HepG2 (cell line): ENCODE results near the gene LRR1. TPM values are rescaled to one million over a fixed set of nuclear protein-coding genes. Genes with fewer than 3 reads are reported as not detected.

Experiments
- ATAC-seq: fragments of 200-7000 bp; cut with Tn5 transposase; 3 replicates; pipeline ENCODE4 v1.9.1; 2020; ENCODE audit warnings: mild to moderate bottlenecking, moderate library complexity
- BruUV-seq: library from RNA; stranded (reverse); fragments of 400-500 nt; replicated peaks from 2 replicates; lab custom pipeline; 2021; lab: Mats Ljungman, UMichigan
- CTCF ChIA-PET: fragments of 300-600 bp; formaldehyde crosslinking; extraction: SDS; loops from one replicate; lab custom pipeline; 2021; ENCODE audit warnings: low total read pairs, inconsistent platforms, low intra/inter-chr PET ratio; lab: Yijun Ruan, JAX
- POLR2A ChIA-PET: fragments of 350-600 bp; sonication (Branson Sonifier 250); formaldehyde crosslinking; loops from one replicate; lab custom pipeline; 2020; ENCODE audit warnings: antibody characterized with exemption, inconsistent platforms; lab: Yijun Ruan, JAX
- DNase-seq: peaks from one replicate; pipeline ENCODE4 v3.0.0-alpha.2; 2015; ENCODE audit warnings: low spot score
- FAIRE-seq: peaks from 3 replicates; lab custom pipeline; 2011; peaks lifted over from hg19 to GRCh38; lab: Jason Lieb, UNC
- H2AFZ ChIP-seq: one replicate; pipeline ENCODE4 v1.6.1; 2011; ENCODE audit warnings: low read length, inconsistent platforms
- H3K27ac ChIP-seq: fragments of 300-600 bp; 3 replicates; pipeline ENCODE4 v1.8.0; 2011; ENCODE audit warnings: mixed run types, mild to moderate bottlenecking, mixed read lengths, low read length, inconsistent platforms; ENCODE audit not compliant: insufficient read depth; ENCODE audit errors: extremely low read length
- H3K27me3 ChIP-seq, 2 experiments: fragments of 200-600 bp in 1 of 2; 2 replicates in 1 of 2; 3 replicates in 1 of 2; pipeline versions ENCODE4 v1.6.0 to v1.8.0; 2011; ENCODE audit warnings: low read length in 2 of 2, mild to moderate bottlenecking in 2 of 2, moderate library complexity in 2 of 2, inconsistent platforms in 1 of 2; ENCODE audit not compliant: insufficient read depth in 2 of 2, control insufficient read depth in 1 of 2
- H3K36me3 ChIP-seq, 2 experiments: fragments of 200-600 bp in 1 of 2; replicated peaks in 1 of 2; 2 replicates in 1 of 2; 3 replicates in 1 of 2; pipeline versions ENCODE4 v1.5.1 to v1.8.0; 2011; ENCODE audit warnings: low read length in 2 of 2, inconsistent platforms in 1 of 2; ENCODE audit not compliant: insufficient read depth in 2 of 2, control insufficient read depth in 1 of 2
- H3K4me1 ChIP-seq: 2 replicates; pipeline ENCODE4 v1.5.1; 2012; ENCODE audit warnings: low read length, inconsistent platforms; ENCODE audit not compliant: insufficient read depth
- H3K4me2 ChIP-seq: 2 replicates; pipeline ENCODE4 v1.6.0; 2011; ENCODE audit warnings: low read depth, low read length, inconsistent platforms
- H3K4me3 ChIP-seq, 3 experiments: fragments of 200-600 bp in 1 of 3; sonication (generic), shearing (Covaris generic) in 1 of 3; replicated peaks in 1 of 3; 2 replicates each; pipeline ENCODE4 v1.5.1; 2011 to 2016; ENCODE audit warnings: low read length in 3 of 3, inconsistent platforms in 2 of 3, low read depth in 2 of 3, mild to moderate bottlenecking in 2 of 3, control low read depth in 1 of 3, mixed read lengths in 1 of 3; ENCODE audit not compliant: insufficient read depth in 1 of 3
- H3K79me2 ChIP-seq: one replicate; pipeline ENCODE4 v1.6.1; 2011; ENCODE audit warnings: low read length, inconsistent platforms; ENCODE audit not compliant: insufficient read depth
- H3K9ac ChIP-seq: 2 replicates; pipeline ENCODE4 v1.6.0; 2011; ENCODE audit warnings: mild to moderate bottlenecking, low read depth, low read length, inconsistent platforms; ENCODE audit not compliant: insufficient read depth
- H3K9me3 ChIP-seq: 2 replicates; pipeline ENCODE4 v1.5.1; 2012; ENCODE audit warnings: mild to moderate bottlenecking, low read length
- H4K20me1 ChIP-seq: 2 replicates; pipeline ENCODE4 v1.6.0; 2011; ENCODE audit warnings: inconsistent platforms, mild to moderate bottlenecking, low read length, moderate library complexity; ENCODE audit not compliant: insufficient read depth
- ASH2L ChIP-seq: fragments of 300-600, 200-600 bp; sonication (generic); IDR thresholded peaks from 2 replicates; pipeline ENCODE4 v1.7.0; 2017; ENCODE audit warnings: low read depth, mild to moderate bottlenecking, moderate library complexity, mixed read lengths, low read length; ENCODE audit not compliant: insufficient read length
- CREB1 ChIP-seq, 2 experiments: fragments of 450-650 bp in 1 of 2; IDR thresholded peaks; 2 replicates each; pipeline ENCODE4 v1.6.1; 2016 to 2017; ENCODE audit warnings: control low read depth in 1 of 2, mild to moderate bottlenecking in 1 of 2, missing compliant biosample characterization in 1 of 2, missing genetic modification characterization in 1 of 2
- DMAP1 ChIP-seq: IDR thresholded peaks from 2 replicates; pipeline ENCODE4 v1.6.1; 2016
- EP300 ChIP-seq, 3 experiments: sonication (generic) in 1 of 3; formaldehyde crosslinking in 1 of 3; IDR thresholded peaks; 2 replicates each; pipeline versions ENCODE4 v1.5.1 to v1.6.1; 2011 to 2020; ENCODE audit warnings: low read depth in 2 of 3, low read length in 2 of 3, borderline replicate concordance in 1 of 3, improper control_type of control experiment in 1 of 3, mild to moderate bottlenecking in 1 of 3, missing genetic modification reagents in 1 of 3, moderate library complexity in 1 of 3
- FOXK2 ChIP-seq: fragments of 450-650 bp; IDR thresholded peaks from 2 replicates; pipeline ENCODE4 v1.6.1; 2016
- HOXA7 ChIP-seq: sonication (generic); formaldehyde crosslinking; IDR thresholded peaks from 2 replicates; pipeline ENCODE4 v1.8.1; 2022; ENCODE audit warnings: mild to moderate bottlenecking, missing genetic modification reagents, moderate library complexity
- IRF9 ChIP-seq: sonication (generic); formaldehyde crosslinking; IDR thresholded peaks from 2 replicates; pipeline ENCODE4 v1.8.0; 2022; ENCODE audit warnings: missing genetic modification reagents, mild to moderate bottlenecking, borderline replicate concordance
- JUN ChIP-seq: sonication (generic); formaldehyde crosslinking; IDR thresholded peaks from 2 replicates; pipeline ENCODE4 v1.4.0; 2020; ENCODE audit warnings: mild to moderate bottlenecking, missing genetic modification reagents
- ONECUT2 ChIP-seq: sonication (generic); formaldehyde crosslinking; IDR thresholded peaks from 2 replicates; pipeline ENCODE4 v1.4.0; 2020; ENCODE audit warnings: missing genetic modification reagents
- PHF20 ChIP-seq: sonication (generic); formaldehyde crosslinking; IDR thresholded peaks from 2 replicates; pipeline ENCODE4 v1.5.0; 2020; ENCODE audit warnings: mild to moderate bottlenecking, missing genetic modification reagents
- RFX1 ChIP-seq: fragments of 450-650 bp; IDR thresholded peaks from 2 replicates; pipeline ENCODE4 v1.6.1; 2017
- RFXANK ChIP-seq: IDR thresholded peaks from 2 replicates; pipeline ENCODE4 v1.6.1; 2016
- SALL1 ChIP-seq: sonication (generic); formaldehyde crosslinking; IDR thresholded peaks from 2 replicates; pipeline ENCODE4 v1.8.0; 2022; ENCODE audit warnings: mild to moderate bottlenecking, missing genetic modification reagents
- SALL2 ChIP-seq: sonication (generic); formaldehyde crosslinking; IDR thresholded peaks from 2 replicates; pipeline ENCODE4 v1.8.1; 2023; ENCODE audit warnings: mild to moderate bottlenecking, missing genetic modification reagents, inconsistent platforms
- ZBTB21 ChIP-seq: sonication (generic); formaldehyde crosslinking; IDR thresholded peaks from 2 replicates; pipeline ENCODE4 v1.4.0; 2020; ENCODE audit warnings: missing genetic modification reagents
- ZFY ChIP-seq: sonication (generic); formaldehyde crosslinking; IDR thresholded peaks from 2 replicates; pipeline ENCODE4 v1.4.0; 2020; ENCODE audit warnings: missing genetic modification reagents
- ZMYM3 ChIP-seq: sonication (generic); formaldehyde crosslinking; IDR thresholded peaks from 2 replicates; pipeline ENCODE4 v1.5.1; 2020; ENCODE audit warnings: mild to moderate bottlenecking, missing genetic modification reagents
- ZNF136 ChIP-seq: sonication (generic); formaldehyde crosslinking; IDR thresholded peaks from 2 replicates; pipeline ENCODE4 v1.8.1; 2022; ENCODE audit warnings: low read depth, mild to moderate bottlenecking, moderate library complexity, missing genetic modification reagents
- ZNF20 ChIP-seq: sonication (generic); formaldehyde crosslinking; IDR thresholded peaks from 2 replicates; pipeline ENCODE4 v1.4.0; 2020; ENCODE audit warnings: mild to moderate bottlenecking, moderate library complexity, missing genetic modification reagents
- ZNF225 ChIP-seq: sonication (generic); formaldehyde crosslinking; IDR thresholded peaks from 2 replicates; pipeline ENCODE4 v1.4.0; 2020; ENCODE audit warnings: mild to moderate bottlenecking, missing genetic modification reagents
- ZNF24 ChIP-seq: fragments of 450-650 bp; IDR thresholded peaks from 2 replicates; pipeline ENCODE4 v1.6.1; 2017; ENCODE audit warnings: antibody characterized with exemption, mild to moderate bottlenecking
- ZNF263 ChIP-seq: sonication (generic); formaldehyde crosslinking; IDR thresholded peaks from 2 replicates; pipeline ENCODE4 v1.4.0; 2020; ENCODE audit warnings: missing genetic modification reagents
- ZNF335 ChIP-seq: sonication (generic); formaldehyde crosslinking; IDR thresholded peaks from 2 replicates; pipeline ENCODE4 v1.4.0; 2020; ENCODE audit warnings: missing genetic modification reagents
- ZNF569 ChIP-seq: sonication (generic); formaldehyde crosslinking; IDR thresholded peaks from 2 replicates; pipeline ENCODE4 v1.5.0; 2020; ENCODE audit warnings: mild to moderate bottlenecking, missing genetic modification reagents, moderate library complexity, borderline replicate concordance
- ZSCAN29 ChIP-seq: sonication (generic); formaldehyde crosslinking; conservative IDR thresholded peaks from 2 replicates; pipeline ENCODE4 v1.4.0; 2020; ENCODE audit warnings: mild to moderate bottlenecking, missing genetic modification reagents
- WGBS: methylation state at CpG from one replicate; pipeline ENCODE4 v1.1.6; 2017; ENCODE audit warnings: low lambda C conversion rate; 5-methylcytosine and 5-hydroxymethylcytosine counted together
- in situ Hi-C: cut with HindIII; loops from 2 replicates; pipeline ENCODE4 v1.10.0; 2017; ENCODE audit warnings: low pct_unique_long_range_greater_than_20kb; ENCODE audit not compliant: extremely low pct_ligation_motif_present
- intact Hi-C: fragments of 100-400 bp; cut with micrococcal nuclease; formaldehyde crosslinking; loops from one replicate; pipeline ENCODE4 v1.10.0; 2022; ENCODE audit not compliant: unreplicated experiment
- polyA plus RNA-seq, 8 experiments: library from polyadenylated mRNA; depleted of rRNA in 3 of 8; stranded (reverse) in 7 of 8; unstranded in 1 of 8; fragments of >200 nt; fragmentation: Illumina TruSeq in 4 of 8; extraction: Trizol in 4 of 8; gene quantifications; 2 replicates each; pipeline versions ENCODE4 v1.2.1 to v1.2.3, GENCODE V29; 2011 to 2016; ENCODE audit warnings: low read depth in 4 of 8, missing spikeins in 1 of 8, mixed read lengths in 1 of 8; ENCODE audit not compliant: insufficient read depth in 1 of 8
- total RNA-seq, 5 experiments: library from RNA; depleted of rRNA; stranded (reverse); fragments of >200 nt; fragmentation: Illumina TruSeq; extraction: Trizol; gene quantifications; 2 replicates each; pipeline ENCODE4 v1.2.3, GENCODE V29; 2016; ENCODE audit warnings: low read depth in 1 of 5

The LRR1 gene
- total and polyA plus RNA-seq, 2 of the 13 experiments (the other 11 are each of a cell fraction or from before 2014, with no cell fraction given) = 7.0 to 36.2 TPM

- ChIA-PET POLR2A (interaction anchor here (0.6 to 5.8 kb wide), 17 partner anchors 9 to 276 kb away, joined by 3 to 97 read pairs (median 4); partner anchors contain the start of genes KLHDC2, LRR1, MGAT2 and NEMF), CTCF (interaction anchor here (0.9 to 2.2 kb wide), 3 partner anchors 10 to 47 kb away, joined by 3 to 10 read pairs (median 4); no protein-coding TSS in a partner anchor)
- Histone ChIP-seq H3K36me3 (peaks cover 4 to 18% of the 10 kb centered on the region in 2 experiments; a peak in 4 of 5 replicates), H3K9ac (peak within 1 kb of the TSS; percentile 99), H3K4me2 (peak within 1 kb of the TSS; percentile 75), H3K4me1 (peaks cover 48% of the 10 kb centered on the region), H3K27me3 (no peaks in the 10 kb centered on the region; a peak in 1 of 5 replicates), H3K79me2 (peaks cover 51% of the 10 kb centered on the region), H3K9me3 (no peaks in the 10 kb centered on the region), H2AFZ (no peak within 1 kb of the TSS), H3K27ac (peak within 1 kb of the TSS; percentile 89), H4K20me1 (peaks cover 46% of the 10 kb centered on the region), H3K4me3 (peak within 1 kb of the TSS; percentile 82 to 98 (median 94))
- ATAC-seq (peak; percentile 85), FAIRE-seq (peak; percentile 83), DNase-seq (peak; percentile 99)
- in situ Hi-C loops = no loop called here
- intact Hi-C loops = loop anchor here (1.0 to 2.0 kb wide), 2 partner anchors 8 to 35 kb away; partner anchors contain the start of genes MGAT2 and RPL36AL
- 2% methylated on average over 34 of the region's 55 CpGs for WGBS
- BruUV-seq = no TSS peak
- TF ChIP-seq HOXA7 (CRISPR knock-in tag) (no peak), RFX1 (no peak), ZFY (CRISPR knock-in tag) (peak; percentile 95), EP300 (IDR thresholded peaks at IDR 0.05; ENCODE audit: low read depth in 2 of 2, low read length in 2 of 2) (0 out of 4 replicates have a peak, but pooled peaks of 1 of the 2 experiments have one; percentile 52), EP300 (CRISPR knock-in tag; IDR thresholded peaks at IDR 0.05; ENCODE audit: borderline replicate concordance) (no peak), SALL1 (peak; percentile 87), ZSCAN29 (CRISPR knock-in tag) (no peak), ZNF20 (CRISPR knock-in tag) (no peak), ZNF569 (0 out of 2 replicates have a peak, but pooled peaks have one; percentile 47), ZMYM3 (peak; percentile 76), ZNF335 (CRISPR knock-in tag) (peak; percentile 94), FOXK2 (peak; percentile 60; the same call in 1 of the 2 replicates), IRF9 (CRISPR knock-in tag) (0 out of 2 replicates have a peak, but pooled peaks have one; percentile 36), ZNF24 (no peak; the same call in 1 of the 2 replicates), ONECUT2 (CRISPR knock-in tag) (0 out of 2 replicates have a peak, but pooled peaks have one; percentile 11), JUN (CRISPR knock-in tag) (peak; percentile 91), RFXANK (CRISPR knock-in tag) (no peak; the same call in 1 of the 2 replicates), PHF20 (CRISPR knock-in tag) (peak; percentile 45), ASH2L (peak; percentile 74), DMAP1 (CRISPR knock-in tag) (peak; percentile 98), SALL2 (CRISPR knock-in tag) (peak; percentile 88), ZNF263 (0 out of 2 replicates have a peak, but pooled peaks have one; percentile 38), ZNF225 (CRISPR knock-in tag) (0 out of 2 replicates have a peak, but pooled peaks have one; percentile 52), ZBTB21 (0 out of 2 replicates have a peak, but pooled peaks have one; percentile 69), CREB1 (IDR thresholded peaks at IDR 0.05) (peak; percentile 100), CREB1 (CRISPR knock-in tag; IDR thresholded peaks at IDR 0.05) (peak; percentile 96), ZNF136 (CRISPR knock-in tag) (no peak)
Observed at GRCh38 chr14:49585803-49586672, 12.7 kb upstream of the LRR1 start, which contains the start of gene RPS29. TSS of gene RPS29 (minus strand) at chr14:49586380. CDS start at chr14:49586346, 34 bp downstream.
